ENCODE results near the gene CDA. TPM values are rescaled to one million over a fixed set of nuclear protein-coding genes. Genes with fewer than 3 reads are reported as not detected.

Gene CDA
- total RNA-seq, result not detected

DNA sequence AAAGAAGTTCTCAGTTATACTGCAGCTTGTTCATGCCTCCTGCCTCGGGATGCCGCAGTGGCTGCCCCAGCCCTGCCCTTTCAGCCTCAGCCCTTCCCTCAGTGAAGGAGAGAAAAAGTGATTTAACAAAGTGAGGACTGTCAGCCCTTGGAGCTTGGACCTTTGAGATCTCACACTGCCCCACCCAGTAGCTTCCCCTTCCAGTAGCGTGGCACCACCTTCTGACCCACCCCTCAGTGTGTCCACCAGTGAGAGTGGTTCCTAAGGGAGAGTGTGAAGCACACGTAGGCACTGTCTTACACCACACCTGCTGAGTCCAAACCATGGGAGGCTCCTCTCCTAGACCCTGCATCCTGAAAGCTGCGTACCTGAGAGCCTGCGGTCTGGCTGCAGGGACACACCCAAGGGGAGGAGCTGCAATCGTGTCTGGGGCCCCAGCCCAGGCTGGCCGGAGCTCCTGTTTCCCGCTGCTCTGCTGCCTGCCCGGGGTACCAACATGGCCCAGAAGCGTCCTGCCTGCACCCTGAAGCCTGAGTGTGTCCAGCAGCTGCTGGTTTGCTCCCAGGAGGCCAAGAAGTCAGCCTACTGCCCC, at the start of gene CDA:
Gene CDA, plus strand, starts transcription at position 464 of the 592 bp plus-strand sequence. Its CDS starts 33 bp downstream, at position 497.
- DNase-seq, result no peak

- no peak for DNase-seq
These were observed 48.6 kb upstream of the CDA start for GRCh38 chr1:20540281-20540680.

DNA sequence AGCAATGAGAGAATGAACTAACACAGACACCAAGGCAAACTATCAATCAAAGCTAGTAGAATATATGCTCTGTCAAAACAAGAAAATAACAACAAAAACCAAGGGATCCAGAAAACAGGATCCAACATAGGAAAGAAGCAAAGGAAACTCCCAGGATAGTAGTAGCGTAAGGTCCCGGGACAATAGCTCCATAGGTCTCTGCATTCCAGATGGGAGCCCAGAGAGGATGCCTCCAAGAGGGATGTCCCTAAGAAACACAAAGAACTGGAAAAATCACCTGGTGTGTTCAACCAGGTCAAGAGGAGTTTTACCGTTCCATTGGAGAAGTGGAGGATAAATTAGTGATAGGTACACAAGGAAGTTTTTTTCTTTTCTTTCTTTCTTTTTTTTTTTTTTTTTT, 42.3 kb upstream of the CDA start:
- no peak for DNase-seq

DNA sequence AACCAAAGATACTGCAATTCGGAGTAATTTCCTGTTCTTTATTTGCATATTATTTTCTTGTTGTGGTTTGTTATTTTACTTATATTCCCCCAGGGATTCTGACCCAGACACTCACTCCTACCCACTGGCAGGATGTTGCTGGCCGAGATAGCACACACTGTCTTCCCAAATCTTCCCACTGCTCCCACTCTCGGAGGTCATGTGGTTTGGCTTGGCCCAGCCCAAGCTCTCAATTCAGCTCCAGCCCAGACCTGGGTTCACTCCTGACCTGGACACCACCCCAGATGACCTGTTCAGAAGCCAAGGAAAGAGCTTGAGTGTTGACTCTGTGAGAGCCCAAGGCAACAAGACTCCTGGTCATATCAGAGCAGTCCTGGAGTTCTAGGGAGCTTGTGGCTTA, 37.7 kb upstream of the CDA start:
- no peak for DNase-seq

- DNase-seq, result peak; percentile 72
These were observed 36.8 kb upstream of the CDA start, which contains the start of gene FAM43B for GRCh38 chr1:20551945-20552727. Gene FAM43B (plus strand): TSS chr1:20552573. CDS start chr1:20552974, 401 bp downstream.

DNA sequence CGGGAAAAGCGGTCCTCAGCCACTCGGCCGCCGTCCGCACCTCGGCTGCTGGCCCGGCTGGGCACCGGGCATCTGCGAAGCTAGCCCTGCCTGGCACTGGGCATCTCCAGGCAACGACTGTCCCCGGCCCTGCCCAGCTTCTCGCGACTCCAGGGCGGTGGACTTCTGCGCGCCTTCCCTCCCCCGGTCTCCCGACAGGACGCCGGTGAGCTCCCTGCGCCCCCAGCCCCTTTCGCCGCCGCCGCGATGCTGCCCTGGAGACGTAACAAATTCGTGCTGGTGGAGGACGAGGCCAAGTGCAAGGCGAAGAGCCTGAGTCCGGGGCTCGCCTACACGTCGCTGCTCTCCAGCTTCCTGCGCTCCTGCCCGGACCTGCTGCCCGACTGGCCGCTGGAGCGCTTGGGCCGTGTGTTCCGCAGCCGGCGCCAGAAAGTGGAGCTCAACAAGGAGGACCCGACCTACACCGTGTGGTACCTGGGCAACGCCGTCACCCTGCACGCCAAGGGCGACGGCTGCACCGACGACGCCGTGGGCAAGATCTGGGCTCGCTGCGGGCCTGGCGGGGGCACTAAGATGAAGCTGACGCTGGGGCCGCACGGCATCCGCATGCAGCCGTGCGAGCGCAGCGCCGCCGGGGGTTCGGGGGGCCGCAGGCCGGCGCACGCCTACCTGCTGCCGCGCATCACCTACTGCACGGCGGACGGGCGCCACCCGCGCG, 36.0 kb upstream of the CDA start:
- no peak for DNase-seq

GRCh38 chr1:20555025-20555757, 33.7 kb upstream of the CDA start:
- DNase-seq, result peak; percentile 34

DNA sequence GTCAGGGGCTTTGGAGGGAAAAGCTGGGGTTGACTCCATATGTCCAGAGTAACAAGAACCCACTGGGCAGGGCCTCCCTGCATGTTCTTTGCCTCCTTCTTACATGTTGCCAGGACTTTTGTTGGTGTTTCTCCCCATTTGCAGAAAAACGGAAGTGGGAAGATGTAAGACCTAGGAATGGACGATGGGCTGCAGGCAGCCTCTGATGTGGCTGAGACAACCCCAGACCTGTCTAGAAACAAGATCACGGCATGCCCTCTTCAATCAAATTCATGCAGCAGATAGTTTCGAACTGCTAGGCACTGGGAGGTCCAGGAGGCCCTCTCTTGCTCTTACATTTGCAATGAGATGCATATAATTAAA, 33.2 kb upstream of the CDA start:
- DNase-seq, result no peak

DNA sequence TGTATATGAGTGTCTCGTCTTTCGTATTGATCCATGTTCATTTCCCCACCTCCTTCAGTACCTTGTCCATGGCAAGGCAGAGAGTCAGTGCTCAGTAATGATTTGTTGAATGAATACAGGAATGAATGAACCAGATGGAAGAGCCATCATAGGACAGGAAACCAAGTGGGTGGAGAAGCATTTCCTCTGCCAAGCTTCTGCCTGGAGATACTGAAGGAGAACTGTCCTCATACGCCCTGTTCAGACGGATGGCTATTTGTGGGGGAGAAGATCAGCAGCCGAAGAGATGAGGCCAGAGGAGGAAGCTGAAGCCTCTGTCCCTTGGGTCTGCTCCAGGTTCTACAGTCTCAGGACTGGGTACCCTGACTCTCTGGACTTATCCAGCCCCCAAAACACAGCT, 30.7 kb upstream of the CDA start:
- DNase-seq, result no peak

GRCh38 chr1:20560966-20561365, 27.9 kb upstream of the CDA start:
- DNase-seq, result no peak

DNA sequence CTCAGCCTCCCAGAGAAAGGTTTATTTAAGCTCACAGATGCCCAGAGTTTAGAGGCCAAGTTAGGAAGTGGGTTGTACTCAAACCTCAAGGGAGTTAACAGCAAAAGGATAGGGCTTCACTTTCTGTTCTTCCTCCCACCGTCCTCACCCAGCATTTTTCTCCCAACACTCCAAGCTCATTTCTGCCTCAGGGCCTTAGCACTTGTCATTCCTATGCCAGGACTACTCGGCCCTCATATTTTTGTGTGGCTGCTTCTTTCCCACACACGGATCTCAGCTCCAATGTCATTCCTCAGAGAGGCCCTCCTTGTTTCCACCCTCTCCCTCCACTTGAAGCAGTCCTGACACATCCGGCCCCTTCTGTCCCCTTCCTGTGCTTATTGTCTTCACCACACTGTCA, 23.7 kb upstream of the CDA start:
- no peak for DNase-seq

- DNase-seq, result no peak
These were observed 19.3 kb upstream of the CDA start for GRCh38 chr1:20569523-20570098.

GRCh38 chr1:20571427-20571826, 17.5 kb upstream of the CDA start:
- no peak for DNase-seq

GRCh38 chr1:20573987-20574386, 14.9 kb upstream of the CDA start:
- DNase-seq, result no peak

DNA sequence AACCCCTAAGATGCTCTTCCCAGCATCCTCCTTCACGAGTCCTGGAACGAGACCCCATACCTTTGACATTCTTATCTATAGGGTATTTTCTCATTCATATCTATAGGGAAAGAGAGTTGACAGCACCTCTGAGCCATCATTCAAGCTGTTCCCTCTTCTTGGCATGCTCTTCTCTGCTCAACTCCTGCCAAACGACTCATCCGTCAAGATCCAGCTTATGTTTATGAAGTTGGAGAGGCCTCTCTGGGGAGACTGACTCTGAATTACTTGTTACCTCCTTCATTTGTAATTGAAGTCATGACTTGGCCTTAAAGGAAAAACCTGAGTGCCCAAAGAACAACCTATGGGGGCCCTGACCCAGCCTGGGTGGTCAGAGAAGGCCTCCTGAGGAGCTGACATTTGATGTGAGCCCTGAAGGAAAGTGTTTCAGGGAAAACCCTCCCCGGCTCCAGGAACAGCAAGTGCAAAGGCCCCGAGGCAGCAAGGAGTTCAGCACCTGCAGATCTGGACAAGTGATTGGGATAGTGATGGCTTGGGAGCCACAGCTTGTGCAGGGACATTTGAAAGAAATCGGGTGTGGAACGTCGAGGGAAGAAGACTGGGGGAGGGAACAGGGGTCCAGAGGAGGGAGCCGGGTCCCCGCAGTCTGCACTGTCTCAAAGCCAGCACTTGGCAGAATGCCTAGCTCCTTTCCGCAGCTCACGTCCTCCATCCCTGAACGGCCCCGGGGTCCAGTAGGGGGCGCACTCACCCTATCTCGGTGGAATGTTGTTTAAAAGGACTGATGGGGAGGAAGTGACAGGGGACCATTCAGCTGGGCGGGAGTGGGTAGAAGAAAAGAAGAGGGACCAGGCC, 14.0 kb upstream of the CDA start:
- no peak for DNase-seq

DNA sequence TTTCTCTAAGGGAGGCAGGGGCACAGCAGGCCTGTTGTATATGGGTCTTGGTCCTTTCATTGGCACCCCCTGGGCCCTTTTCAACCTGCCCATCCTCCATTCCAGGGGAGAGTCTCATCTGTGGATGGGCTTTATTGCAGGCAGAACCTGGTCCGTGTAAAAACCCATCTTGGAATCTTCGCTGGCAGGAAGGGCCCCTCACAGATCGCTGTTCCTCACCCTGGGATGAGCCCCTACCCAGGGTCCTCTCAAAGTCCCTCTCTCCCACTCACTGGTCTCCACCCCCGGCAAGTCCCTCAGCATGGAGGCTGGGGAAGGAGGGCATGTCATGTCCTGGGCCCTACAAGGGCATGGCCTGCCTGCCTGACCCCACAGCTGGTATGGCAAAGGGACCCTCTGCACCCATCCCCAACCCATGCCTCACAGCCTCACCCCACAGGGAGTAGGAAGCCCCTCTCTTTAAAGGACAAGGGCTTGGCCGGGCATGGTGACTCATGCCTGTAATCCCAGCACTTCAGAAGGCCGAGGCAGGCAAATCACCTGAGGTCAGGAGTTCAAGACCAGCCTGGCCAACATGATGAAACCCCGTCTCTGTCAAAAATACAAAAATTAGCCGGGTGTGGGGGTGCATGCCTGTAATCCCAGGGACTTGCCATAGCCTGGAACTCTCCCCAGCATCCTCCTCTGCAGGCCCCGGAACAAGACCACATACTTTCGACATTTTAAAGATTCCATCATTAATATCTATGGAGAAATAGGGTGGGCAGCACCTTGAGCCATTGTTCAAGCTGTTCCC, 13.2 kb upstream of the CDA start:
- no peak for DNase-seq

GRCh38 chr1:20578062-20578461, 10.8 kb upstream of the CDA start:
- no peak for DNase-seq

DNA sequence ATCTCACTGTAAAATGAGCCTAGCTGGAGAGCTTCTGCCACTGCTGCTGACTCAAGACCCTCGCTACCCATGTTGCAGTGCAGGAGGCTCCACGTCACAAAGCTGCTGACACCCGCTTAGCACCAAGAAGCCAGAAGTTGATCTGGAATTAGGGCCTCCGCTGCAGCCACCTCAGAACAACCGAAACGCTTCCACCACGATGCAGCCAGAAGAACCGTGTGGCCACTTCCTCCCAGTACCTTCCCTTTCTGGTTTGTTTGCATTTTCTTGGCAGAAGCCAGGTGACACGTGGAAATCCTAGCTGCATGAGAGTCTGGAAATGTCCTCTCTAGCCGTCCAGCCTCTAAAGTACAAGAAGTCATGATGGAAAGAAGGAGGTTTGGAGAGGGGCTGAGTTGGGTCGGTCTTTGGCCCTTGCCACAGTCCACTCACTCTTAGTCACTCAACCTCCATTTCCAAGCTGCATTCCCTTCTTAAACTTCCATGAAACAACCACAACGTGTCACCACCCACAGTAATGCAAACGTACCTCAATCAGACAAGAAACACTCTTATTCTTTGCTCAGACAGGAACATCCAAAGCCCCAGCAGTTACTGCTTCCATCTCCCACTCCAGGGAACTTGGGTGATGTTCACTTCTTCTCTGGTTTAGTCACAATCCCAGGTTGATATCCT, 10.0 kb upstream of the CDA start:
- no peak for DNase-seq

DNA sequence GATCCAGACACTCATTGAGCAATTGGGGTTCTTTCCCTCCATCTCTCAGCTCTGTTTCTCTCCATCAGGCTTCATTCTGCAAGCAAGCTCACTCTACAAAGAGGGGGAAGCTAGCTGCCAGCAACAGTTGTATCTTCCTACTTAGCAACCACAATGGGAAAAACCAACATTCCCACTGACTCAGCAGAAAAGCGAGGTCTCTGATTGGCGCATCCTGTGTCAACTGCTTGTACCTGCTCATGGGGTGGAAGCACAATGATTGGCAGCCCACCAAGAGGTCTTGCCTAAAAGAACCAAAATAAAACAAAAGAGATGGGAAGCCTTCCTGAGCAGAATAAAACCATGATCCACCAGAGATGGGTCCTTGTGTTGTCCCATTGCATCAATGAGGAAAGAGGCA, 4.0 kb upstream of the CDA start:
- DNase-seq, result no peak

All from occipital lobe (tissue), 2 donors.